Measurements from ENCODE around the gene RELB. TPM values are rescaled to one million over a fixed set of nuclear protein-coding genes. Genes with fewer than 3 reads are reported as not detected.
"Not testable (repeated sequence)": the region's sequence is repeated elsewhere in the genome, so short reads cannot be mapped to it uniquely, and the experiment has no call there.

RELB gene
- total and polyA plus RNA-seq, 10 of the 15 experiments (the other 5 are each of a cell fraction or from before 2014, with no cell fraction given): 0.66 to 43.8 (median 12.8) TPM

DNA sequence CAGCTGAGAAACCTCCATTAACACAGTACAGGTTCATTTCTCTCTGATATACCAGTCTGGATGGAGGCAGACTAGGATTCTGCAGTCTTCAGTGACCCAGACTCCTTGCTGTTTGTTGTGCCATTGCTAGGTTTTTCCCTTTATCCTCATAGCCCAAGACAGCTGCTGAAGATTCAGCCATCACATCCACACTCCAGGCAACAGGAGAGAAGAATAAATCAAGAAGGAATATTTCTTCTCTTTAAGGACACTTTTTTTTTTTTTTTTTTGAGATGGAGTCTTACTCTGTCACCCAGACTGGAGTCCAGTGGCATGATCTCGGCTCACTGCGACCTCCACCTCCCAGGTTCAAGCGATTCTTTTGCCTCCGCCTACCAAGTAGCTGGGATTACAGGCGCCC is 31.8 kb upstream of the RELB start:
- ChIA-PET RAD21 (ENCODE audit: unreplicated experiment) (no interaction called here), SMC1A (ENCODE audit: uncharacterized antibody, unreplicated experiment) (no interaction called here), POLR2A (no interaction called here), CTCF (interaction anchor here (0.6 kb wide), 1 partner anchor 159 kb away, joined by 3 read pairs; no protein-coding TSS in a partner anchor)
- Histone ChIP-seq H3K27me3 (replicated peaks in 1 of 2; ENCODE audit: control insufficient read depth in 2 of 2, insufficient read depth in 2 of 2, low read length in 1 of 2) (no peaks in the 10 kb centered on the region), H2AFZ (ENCODE audit: control insufficient read depth, low read depth, low read length) (no peak overlapping the region), H3K4me3 (no peak overlapping the region), H3K4me1 (ENCODE audit: control insufficient read depth, insufficient read depth, low read length) (no peaks in the 10 kb centered on the region), H3K4me2 (ENCODE audit: control insufficient read depth, insufficient read depth) (no peak overlapping the region), H3K36me3 (ENCODE audit: control insufficient read depth in 2 of 2, insufficient read depth in 2 of 2, low read length in 1 of 2) (peaks cover 12 to 20% of the 10 kb centered on the region in 2 experiments), H4K20me1 (ENCODE audit: control insufficient read depth, insufficient read depth) (no peaks in the 10 kb centered on the region), H3K9ac (ENCODE audit: control insufficient read depth, insufficient read depth, low read length) (no peak overlapping the region), H3K9me3 (replicated peaks; ENCODE audit: control insufficient read depth, insufficient read depth, low read length) (no peaks in the 10 kb centered on the region), H3K79me2 (ENCODE audit: control insufficient read depth, insufficient read depth, low read length) (no peaks in the 10 kb centered on the region; the same call in none of the 2 replicates), H3K27ac (ENCODE audit: control insufficient read depth, insufficient read depth) (no peak overlapping the region)
- in situ Hi-C loops (cut with MboI) (no loop called here), intact Hi-C loops (cut with micrococcal nuclease; ENCODE audit: unreplicated experiment) (no loop called here)
- ATAC-seq: no peak
- DNase-seq (ENCODE audit: low read depth, low spot score): no peak
- FAIRE-seq: no peak
- 100% methylated on average over 5 of the region's 5 CpGs for WGBS (ENCODE audit: insufficient coverage, insufficient replicate concordance, low lambda C conversion rate, missing lambda C conversion rate)
- BruUV-seq (replicated peaks): no TSS peak
- TF ChIP-seq HCFC1 (IDR thresholded peaks at IDR 0.05; ENCODE audit: low read length) (no peak), SIX5 (IDR thresholded peaks at IDR 0.05; ENCODE audit: low read depth, low read length, severe bottlenecking) (no peak), PRDM15 (CRISPR knock-in tag; IDR thresholded peaks at IDR 0.05) (no peak), ATF7 (IDR thresholded peaks at IDR 0.05; ENCODE audit: low read depth) (no peak), RAD51 (IDR thresholded peaks at IDR 0.05) (no peak), RUNX3 (IDR thresholded peaks at IDR 0.05; ENCODE audit: low read length) (no peak), ZBTB4 (CRISPR knock-in tag; IDR thresholded peaks at IDR 0.05) (no peak)
- TF ChIP-seq, protein P1, sequence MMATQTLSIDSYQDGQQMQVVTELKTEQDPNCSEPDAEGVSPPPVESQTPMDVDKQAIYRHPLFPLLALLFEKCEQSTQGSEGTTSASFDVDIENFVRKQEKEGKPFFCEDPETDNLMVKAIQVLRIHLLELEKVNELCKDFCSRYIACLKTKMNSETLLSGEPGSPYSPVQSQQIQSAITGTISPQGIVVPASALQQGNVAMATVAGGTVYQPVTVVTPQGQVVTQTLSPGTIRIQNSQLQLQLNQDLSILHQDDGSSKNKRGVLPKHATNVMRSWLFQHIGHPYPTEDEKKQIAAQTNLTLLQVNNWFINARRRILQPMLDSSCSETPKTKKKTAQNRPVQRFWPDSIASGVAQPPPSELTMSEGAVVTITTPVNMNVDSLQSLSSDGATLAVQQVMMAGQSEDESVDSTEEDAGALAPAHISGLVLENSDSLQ (IDR thresholded peaks at IDR 0.05): no peak

GRCh38 chr19:44971451-44971850 is 29.8 kb upstream of the RELB start:
- WGBS (ENCODE audit: insufficient coverage, insufficient replicate concordance, low lambda C conversion rate, missing lambda C conversion rate): 95% methylated on average over 6 of the region's 6 CpGs
- H4K20me1 ChIP-seq (ENCODE audit: control insufficient read depth, insufficient read depth); ATAC-seq; BruUV-seq (replicated peaks); DNase-seq (ENCODE audit: low read depth, low spot score); H3K4me3 ChIP-seq; H3K79me2 ChIP-seq (ENCODE audit: control insufficient read depth, insufficient read depth, low read length); H2AFZ ChIP-seq (ENCODE audit: control insufficient read depth, low read depth, low read length); H3K27ac ChIP-seq (ENCODE audit: control insufficient read depth, insufficient read depth); intact Hi-C loops (cut with micrococcal nuclease; ENCODE audit: unreplicated experiment); H3K4me1 ChIP-seq (ENCODE audit: control insufficient read depth, insufficient read depth, low read length); H3K4me2 ChIP-seq (ENCODE audit: control insufficient read depth, insufficient read depth); H3K9ac ChIP-seq (ENCODE audit: control insufficient read depth, insufficient read depth, low read length); H3K27me3 ChIP-seq (replicated peaks in 1 of 2; ENCODE audit: control insufficient read depth in 2 of 2, insufficient read depth in 2 of 2, low read length in 1 of 2); FAIRE-seq; in situ Hi-C loops (cut with MboI); RAD21 ChIA-PET (ENCODE audit: unreplicated experiment); H3K9me3 ChIP-seq (replicated peaks; ENCODE audit: control insufficient read depth, insufficient read depth, low read length); SMC1A ChIA-PET (ENCODE audit: uncharacterized antibody, unreplicated experiment): not testable (repeated sequence)
- peaks cover 19 to 23% of the 10 kb centered on the region in 2 experiments for H3K36me3 ChIP-seq (ENCODE audit: control insufficient read depth in 2 of 2, insufficient read depth in 2 of 2, low read length in 1 of 2)
- POLR2A ChIA-PET: interaction anchor here (0.6 kb wide), 1 partner anchor 260 kb away, joined by 4 read pairs; no protein-coding TSS in a partner anchor
- CTCF ChIA-PET: interaction anchor here (1.2 to 1.7 kb wide), 3 partner anchors 10 to 12 kb away, joined by 3 to 6 read pairs (median 5); no protein-coding TSS in a partner anchor
